Dermis lymphatic vessel endothelial cell (primary cell): ENCODE measurements around the gene TUBGCP6. TPM values are rescaled to one million over a fixed set of nuclear protein-coding genes. Genes with fewer than 3 reads are reported as not detected.

ENCODE experiments used
- total RNA-seq: library from RNA; depleted of rRNA; stranded (reverse); fragments of >200 nt; gene quantifications from 2 replicates; pipeline ENCODE4 v1.2.1, GENCODE V29; 2014

Gene TUBGCP6
- total RNA-seq = 19.6 and 20.5 TPM in 2 replicates

GRCh38 chr22:50244420-50245213, at the start of gene TUBGCP6:
TSS of gene TUBGCP6 (minus strand) at chr22:50245023. CDS start at chr22:50244459, 564 bp downstream.

GRCh38 chr22:50269970-50270665, 25.3 kb upstream of the TUBGCP6 start, which contains the start of gene MAPK11:
TSS of gene MAPK11 (minus strand) at chr22:50270380. CDS start at chr22:50270292, 88 bp downstream.

GRCh38 chr22:50261615-50262459, 17.0 kb upstream of the TUBGCP6 start, which contains the start of gene MAPK12:
TSS of gene MAPK12 (minus strand) at chr22:50261683. CDS start at chr22:50261509, 174 bp downstream.

GRCh38 chr22:50250555-50251476, 6.0 kb upstream of the TUBGCP6 start, which contains the start of gene HDAC10:
TSS of gene HDAC10 (minus strand) at chr22:50251265. CDS start at chr22:50251032, 233 bp downstream.

GRCh38 chr22:50200461-50201190, 44.2 kb downstream of the TUBGCP6 start, which contains the start of gene SELENOO:
TSS of gene SELENOO (plus strand) at chr22:50201011. CDS start at chr22:50201037, 26 bp downstream.

GRCh38 chr22:50185375-50186087, 59.3 kb downstream of the TUBGCP6 start, which contains the start of gene TRABD:
TSS of gene TRABD (plus strand) at chr22:50185913. CDS start at chr22:50193061, 7,148 bp downstream.

GRCh38 chr22:50170453-50171318, 74.1 kb downstream of the TUBGCP6 start, which contains the start of gene PANX2:
TSS of gene PANX2 (plus strand) at chr22:50170731. CDS start at chr22:50170731, 0 bp downstream.

Other genes with a start within 250 kb of the TUBGCP6 start
- under 0.01 TPM in 1 of 2 replicates, not detected in the other for gene IL17REL, start 232.3 kb downstream of the TUBGCP6 start, total RNA-seq
- gene TTLL8, start 186.7 kb downstream of the TUBGCP6 start, total RNA-seq = not detected in 2 replicates
- not detected in 2 replicates for gene MLC1, start 159.6 kb downstream of the TUBGCP6 start, total RNA-seq
- gene MOV10L1, start 155.0 kb downstream of the TUBGCP6 start, total RNA-seq = 26.8 and 32.8 TPM in 2 replicates
- 0.22 and 0.26 TPM in 2 replicates for gene PANX2, start 74.3 kb downstream of the TUBGCP6 start, total RNA-seq
- 11.2 and 15.6 TPM in 2 replicates for gene TRABD, start 59.1 kb downstream of the TUBGCP6 start, total RNA-seq
- gene SELENOO, start 44.0 kb downstream of the TUBGCP6 start, total RNA-seq = 13.8 and 16.8 TPM in 2 replicates
- gene HDAC10, start 6.2 kb upstream of the TUBGCP6 start, total RNA-seq = 12.8 and 14.9 TPM in 2 replicates
- 55.0 and 57.7 TPM in 2 replicates for gene MAPK12, start 16.7 kb upstream of the TUBGCP6 start, total RNA-seq
- 17.6 and 19.6 TPM in 2 replicates for gene MAPK11, start 25.4 kb upstream of the TUBGCP6 start, total RNA-seq
- gene PLXNB2, start 62.6 kb upstream of the TUBGCP6 start, total RNA-seq = 53.4 and 59.0 TPM in 2 replicates
- gene DENND6B, start 82.0 kb upstream of the TUBGCP6 start, total RNA-seq = 1.3 and 1.5 TPM in 2 replicates
- gene PPP6R2, start 98.3 kb upstream of the TUBGCP6 start, total RNA-seq = 46.8 and 50.2 TPM in 2 replicates
- 23.8 and 26.4 TPM in 2 replicates for gene SBF1, start 230.0 kb upstream of the TUBGCP6 start, total RNA-seq
- gene ADM2, start 236.5 kb upstream of the TUBGCP6 start, total RNA-seq = 0.09 and 0.11 TPM in 2 replicates
- not detected in 2 replicates for gene MIOX, start 241.8 kb upstream of the TUBGCP6 start, total RNA-seq